OCI-LY7 (cell line): ENCODE measurements around the gene MRC2.

Experiments used
- CTCF ChIP-seq: fragments of 200-600 bp; sonication (generic); conservative IDR thresholded peaks from 2 replicates; pipeline ENCODE4 v1.5.1; 2014; ENCODE audit warnings: mild to moderate bottlenecking, antibody characterized with exemption, low read length, moderate library complexity, mixed read lengths
- EZH2phosphoT487 ChIP-seq: fragments of 200-600 bp; sonication (generic); IDR thresholded peaks from 2 replicates; pipeline ENCODE4 v1.6.1; 2018; ENCODE audit warnings: low read depth, borderline replicate concordance, mild to moderate bottlenecking, mixed run types, antibody characterized with exemption, low read length, moderate library complexity, mixed read lengths

- TF ChIP-seq CTCF (no peak), EZH2phosphoT487 (no peak)
Observed at GRCh38 chr17:62705778-62706597, 78.5 kb downstream of the MRC2 start.
